ENCODE measurements around the gene ZNF711. TPM values are rescaled to one million over a fixed set of nuclear protein-coding genes. Genes with fewer than 3 reads are reported as not detected.

The ZNF711 gene
- 1 to 10 TPM in 2 of 4 donors, under 1 TPM in 2; 0.38 to 2.5 (median 1.7) TPM for total RNA-seq

- ATAC-seq (ENCODE audit: low FRiP score) (peak; percentile 85), DNase-seq (ENCODE audit: low spot score) (no peak)
- no peak for TF ChIP-seq CTCF (IDR thresholded peaks at IDR 0.05)
These were observed at the start of gene ZNF711, which contains the start of gene SATL1 for GRCh38 chrX:85243761-85244449. ZNF711 (plus strand) TSS chrX:85243991; CDS start chrX:85247573, 3,582 bp downstream. SATL1 (minus strand) TSS chrX:85243779; CDS start chrX:85108968, 134,811 bp downstream.

- DNase-seq (ENCODE audit: low spot score) (no peak), ATAC-seq (ENCODE audit: low FRiP score) (no peak)
- no peak for TF ChIP-seq CTCF (IDR thresholded peaks at IDR 0.05)
These were observed 47.5 kb upstream of the ZNF711 start for GRCh38 chrX:85196319-85196718.

- ATAC-seq (ENCODE audit: low FRiP score) (no peak), DNase-seq (ENCODE audit: low spot score) (no peak)
- no peak for TF ChIP-seq CTCF (IDR thresholded peaks at IDR 0.05)
These were observed 40.3 kb upstream of the ZNF711 start for GRCh38 chrX:85203461-85203970.

- ATAC-seq (ENCODE audit: low FRiP score): no peak
These were observed 29.8 kb upstream of the ZNF711 start for GRCh38 chrX:85213792-85214530.

GRCh38 chrX:85215946-85216345 is 27.8 kb upstream of the ZNF711 start:
- DNase-seq (ENCODE audit: low spot score) (no peak), ATAC-seq (ENCODE audit: low FRiP score) (no peak)
- no peak for TF ChIP-seq CTCF (IDR thresholded peaks at IDR 0.05)

More at GRCh38 chrX:85213792-85214530, 29.8 kb upstream of the ZNF711 start:
- no peak for DNase-seq (ENCODE audit: low spot score)
- TF ChIP-seq CTCF (IDR thresholded peaks at IDR 0.05): no peak

- DNase-seq (ENCODE audit: low spot score) (no peak), ATAC-seq (ENCODE audit: low FRiP score) (no peak)
- no peak for TF ChIP-seq CTCF (IDR thresholded peaks at IDR 0.05)
These were observed 22.4 kb upstream of the ZNF711 start for GRCh38 chrX:85221361-85221760.

All from omental fat pad (tissue), 4 donors.